NCI-H1417 treated with DMSO at 0.1 percent for 48 hours (cell line): ENCODE data around the gene SCARF1.

ENCODE experiments used
- DNase-seq: peaks from one replicate; lab custom pipeline; 2025; lab: John Stamatoyannopoulos, UW

The SCARF1 gene

GRCh38 chr17:1598399-1599095 is 47.0 kb downstream of the SCARF1 start:
- DNase-seq, result no peak

GRCh38 chr17:1597861-1598342 is 47.6 kb downstream of the SCARF1 start:
- DNase-seq, result no peak

- DNase-seq, result no peak
Observed at GRCh38 chr17:1593630-1593931, 52.0 kb downstream of the SCARF1 start.

- DNase-seq, result no peak
Observed at GRCh38 chr17:1592751-1593629, 52.5 kb downstream of the SCARF1 start.

GRCh38 chr17:1591474-1592090 is 54.0 kb downstream of the SCARF1 start:
- no peak for DNase-seq

GRCh38 chr17:1590747-1591473 is 54.6 kb downstream of the SCARF1 start:
- DNase-seq, result no peak

GRCh38 chr17:1590029-1590746 is 55.3 kb downstream of the SCARF1 start:
- DNase-seq, result no peak

- no peak for DNase-seq
Observed at GRCh38 chr17:1588821-1589585, 56.5 kb downstream of the SCARF1 start.

GRCh38 chr17:1584167-1584566 is 61.4 kb downstream of the SCARF1 start:
- DNase-seq, result no peak
